Mucosa of rectum (tissue), 2 donors: ENCODE measurements around the gene DCBLD1.

Experiments used
- H3K27ac ChIP-seq, 2 donors: one replicate each; pipeline ENCODE4 v1.7.0; 2013; ENCODE audit warnings: inconsistent platforms in 2 of 2, low read depth in 2 of 2, low read length in 2 of 2
- H3K27me3 ChIP-seq, 2 donors: one replicate each; pipeline ENCODE4 v1.7.0; 2013; ENCODE audit warnings: low read length in 2 of 2; ENCODE audit not compliant: control insufficient read depth in 2 of 2, insufficient read depth in 2 of 2
- H3K36me3 ChIP-seq, 2 donors: one replicate each; pipeline ENCODE4 v1.7.0; 2013; ENCODE audit warnings: low read length in 2 of 2; ENCODE audit not compliant: control insufficient read depth in 2 of 2, insufficient read depth in 2 of 2
- H3K4me1 ChIP-seq, 2 donors: one replicate each; pipeline ENCODE4 v1.7.0; 2013; ENCODE audit warnings: low read length in 2 of 2, mild to moderate bottlenecking in 1 of 2; ENCODE audit not compliant: control insufficient read depth in 2 of 2, insufficient read depth in 2 of 2
- H3K4me3 ChIP-seq, 2 donors: one replicate each; pipeline ENCODE4 v1.7.0; 2013; ENCODE audit warnings: low read length in 2 of 2
- H3K9ac ChIP-seq, 2 donors: one replicate each; pipeline ENCODE4 v1.7.0; 2013; ENCODE audit warnings: low read length in 2 of 2, low read depth in 1 of 2, mild to moderate bottlenecking in 1 of 2
- H3K9me3 ChIP-seq, 2 donors: one replicate each; pipeline ENCODE4 v1.7.0; 2013; ENCODE audit warnings: low read length in 2 of 2; ENCODE audit not compliant: control insufficient read depth in 2 of 2
- donor health status: healthy.
- donor health status: Normal muscosa, but diverticular disease.

The DCBLD1 gene

GRCh38 chr6:117597755-117598154 is 115.3 kb downstream of the DCBLD1 start:
- Histone ChIP-seq H3K9ac (no peak overlapping the region), H3K4me1 (peaks cover 3 to 15% of the 10 kb centered on the region in 2 donors), H3K27me3 (no peaks in the 10 kb centered on the region), H3K9me3 (no peaks in the 10 kb centered on the region), H3K4me3 (no peak overlapping the region), H3K36me3 (peaks cover 0 to 3% of the 10 kb centered on the region in 2 donors), H3K27ac (no peak overlapping the region)
